Peyer's patch (tissue), 4 donors: ENCODE data around the gene MYLK.

Source experiments
- POLR2A ChIP-seq, 2 donors: fragments of 450-650 bp; IDR thresholded peaks; one replicate each; pipeline ENCODE4 v1.5.1; 2017; ENCODE audit warnings: antibody characterized with exemption in 2 of 2, mild to moderate bottlenecking in 2 of 2, moderate library complexity in 2 of 2
- TF ChIP-seq, protein P1 (sequence below), 6 experiments: fragments of 450-650 bp in 4 of 6; fragments of 200-600 bp in 2 of 6; sonication (generic) in 1 of 6; IDR thresholded peaks; one replicate each; pipeline ENCODE4 v1.5.1; 2017 to 2019; ENCODE audit warnings: antibody characterized with exemption in 6 of 6, mild to moderate bottlenecking in 3 of 6, moderate library complexity in 1 of 6

DNA sequence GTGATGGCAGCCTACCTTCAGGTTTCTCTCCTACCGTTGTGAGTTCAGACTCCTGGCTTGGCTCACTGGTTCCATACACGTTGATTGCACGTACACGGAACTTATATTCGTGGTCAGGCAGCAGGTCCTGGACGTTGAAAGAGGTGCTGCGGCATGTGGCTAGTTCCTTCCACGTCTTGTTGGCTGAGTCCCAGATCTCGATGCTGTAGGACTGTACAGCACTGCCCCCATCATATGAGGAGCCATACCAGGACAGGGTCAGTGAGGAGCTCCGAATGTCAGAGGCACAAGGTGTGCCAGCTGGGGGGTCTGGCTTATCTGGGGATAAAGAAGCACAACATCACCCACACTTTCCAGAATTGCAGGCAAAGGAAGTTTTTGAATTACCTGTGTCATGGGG, 227.0 kb downstream of the MYLK start:
- TF ChIP-seq, protein P1, sequence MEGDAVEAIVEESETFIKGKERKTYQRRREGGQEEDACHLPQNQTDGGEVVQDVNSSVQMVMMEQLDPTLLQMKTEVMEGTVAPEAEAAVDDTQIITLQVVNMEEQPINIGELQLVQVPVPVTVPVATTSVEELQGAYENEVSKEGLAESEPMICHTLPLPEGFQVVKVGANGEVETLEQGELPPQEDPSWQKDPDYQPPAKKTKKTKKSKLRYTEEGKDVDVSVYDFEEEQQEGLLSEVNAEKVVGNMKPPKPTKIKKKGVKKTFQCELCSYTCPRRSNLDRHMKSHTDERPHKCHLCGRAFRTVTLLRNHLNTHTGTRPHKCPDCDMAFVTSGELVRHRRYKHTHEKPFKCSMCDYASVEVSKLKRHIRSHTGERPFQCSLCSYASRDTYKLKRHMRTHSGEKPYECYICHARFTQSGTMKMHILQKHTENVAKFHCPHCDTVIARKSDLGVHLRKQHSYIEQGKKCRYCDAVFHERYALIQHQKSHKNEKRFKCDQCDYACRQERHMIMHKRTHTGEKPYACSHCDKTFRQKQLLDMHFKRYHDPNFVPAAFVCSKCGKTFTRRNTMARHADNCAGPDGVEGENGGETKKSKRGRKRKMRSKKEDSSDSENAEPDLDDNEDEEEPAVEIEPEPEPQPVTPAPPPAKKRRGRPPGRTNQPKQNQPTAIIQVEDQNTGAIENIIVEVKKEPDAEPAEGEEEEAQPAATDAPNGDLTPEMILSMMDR (IDR thresholded peaks at IDR 0.05) = no peak
- TF ChIP-seq POLR2A (IDR thresholded peaks at IDR 0.05) = no peak
